Putamen (tissue), 1 donor: ENCODE data around the gene ABCC4.

ENCODE experiments used
- DNase-seq: peaks from one replicate; pipeline ENCODE4 v3.0.0-alpha.2; 2016; ENCODE audit warnings: low spot score

The ABCC4 gene

DNA sequence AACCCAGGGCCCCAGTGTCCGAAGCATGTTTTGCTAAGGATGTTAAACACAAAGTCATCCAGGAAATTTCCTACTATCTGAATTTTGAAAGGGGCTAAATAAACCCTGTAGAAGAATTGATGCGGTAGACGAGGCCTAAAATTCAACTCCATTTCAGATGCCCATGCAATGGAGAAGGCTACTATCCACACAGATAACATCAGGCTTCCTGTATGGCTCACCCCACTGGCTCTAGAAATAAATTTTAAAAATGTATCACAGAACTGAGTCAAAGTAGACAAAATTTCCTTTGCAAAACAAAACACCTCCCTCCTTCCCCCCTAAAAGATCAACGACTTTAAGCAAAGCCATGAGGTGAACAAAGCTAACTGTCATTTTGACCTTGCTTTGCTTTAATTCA is 188.4 kb downstream of the ABCC4 start:
- DNase-seq = no peak

DNA sequence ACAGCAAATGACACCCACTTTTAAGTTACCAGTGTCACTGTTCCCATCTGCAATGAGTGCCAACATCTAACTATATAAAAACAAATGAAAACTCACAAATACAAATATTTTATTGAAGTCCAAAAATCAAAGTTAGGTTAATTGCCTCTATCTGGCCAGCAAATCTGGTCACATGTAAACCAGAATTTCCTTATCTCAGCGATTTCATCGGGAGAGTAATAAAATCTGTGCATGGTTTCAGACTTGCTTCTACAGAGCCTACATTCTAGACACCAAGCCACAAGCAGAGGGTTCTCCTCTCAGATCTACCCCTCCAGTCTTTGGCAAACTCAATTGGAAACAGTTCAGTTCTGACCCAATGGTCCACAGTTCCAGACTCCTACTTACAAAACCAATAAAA is 189.6 kb downstream of the ABCC4 start:
- DNase-seq = no peak

DNA sequence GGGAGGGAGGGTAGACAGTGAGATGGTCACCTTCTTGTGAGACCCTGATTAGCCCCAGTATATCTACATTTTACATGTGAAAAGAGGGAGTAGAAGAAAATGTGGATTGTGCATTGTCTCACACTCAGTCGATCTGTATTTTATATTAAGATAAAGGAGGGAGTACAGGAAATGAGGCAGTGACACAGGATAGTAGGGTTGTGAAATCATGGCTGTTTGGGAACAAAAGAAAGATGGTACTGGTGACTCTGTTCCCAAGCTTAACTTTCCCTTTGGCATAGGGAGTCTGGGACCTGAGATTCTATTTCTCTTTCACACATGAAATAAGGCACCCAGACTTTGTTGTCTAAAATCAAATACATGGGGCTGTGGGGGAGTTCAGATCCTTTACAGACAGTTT is 194.7 kb downstream of the ABCC4 start:
- no peak for DNase-seq

DNA sequence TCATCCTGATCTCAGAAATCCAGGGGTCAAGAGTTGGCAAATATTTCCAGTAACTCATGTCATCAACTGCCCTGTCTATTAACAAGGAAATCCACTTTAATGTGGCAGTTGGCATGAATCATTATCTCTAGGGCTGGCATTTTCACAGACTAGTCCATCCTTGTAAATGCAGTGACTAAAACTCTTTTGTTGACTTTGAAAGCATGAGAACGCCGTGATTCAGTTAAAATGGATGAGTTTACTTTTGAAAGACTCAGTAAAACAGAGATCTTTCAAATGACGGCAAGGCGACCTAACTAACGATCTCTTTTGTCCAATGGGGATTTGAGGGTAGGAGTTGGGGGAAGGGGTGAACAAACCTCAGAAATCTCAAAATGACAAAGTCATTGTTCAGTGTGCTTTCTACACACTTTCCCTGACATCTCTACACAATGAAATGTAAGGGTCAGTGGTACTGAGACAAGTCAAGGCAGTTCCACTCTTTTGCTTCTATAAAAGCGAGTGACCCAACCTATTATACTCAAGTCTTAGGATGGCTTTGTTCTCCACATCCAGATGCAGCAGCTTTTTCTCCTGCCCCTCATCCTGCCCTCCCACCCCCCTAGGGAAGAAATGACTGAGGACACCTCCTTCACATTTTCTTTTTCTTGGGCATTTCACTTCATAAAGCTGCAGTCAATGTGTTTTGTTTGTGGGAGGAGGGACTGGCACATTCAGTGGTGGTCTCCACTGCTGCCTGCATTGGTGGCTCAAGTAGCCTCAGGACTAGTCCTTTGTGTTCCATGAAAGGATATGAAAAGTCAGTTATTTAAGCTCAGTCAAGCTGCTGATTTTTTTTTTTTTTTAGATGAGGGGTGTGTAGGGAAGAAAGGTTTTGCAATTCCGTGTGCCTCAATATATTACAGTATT is 200.5 kb downstream of the ABCC4 start:
- DNase-seq = no peak

DNA sequence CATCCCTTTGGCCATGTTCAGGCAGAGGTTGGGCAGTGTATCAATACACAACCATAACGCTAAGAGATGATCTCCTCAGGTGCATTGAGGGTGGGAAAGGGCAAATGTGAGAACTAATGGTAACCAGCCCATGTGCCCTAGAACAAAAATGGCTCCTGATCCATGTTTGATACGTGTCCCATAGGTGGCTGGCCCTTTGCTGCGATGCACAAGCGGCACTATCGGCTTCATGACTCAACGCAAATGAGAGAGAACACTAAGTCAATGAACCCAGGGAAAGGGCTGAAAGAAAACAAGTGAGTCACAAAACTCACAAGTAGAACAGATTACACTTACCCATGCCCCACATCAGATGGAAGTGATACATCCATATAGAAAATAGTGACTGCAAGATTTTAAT is 201.7 kb downstream of the ABCC4 start:
- no peak for DNase-seq

DNA sequence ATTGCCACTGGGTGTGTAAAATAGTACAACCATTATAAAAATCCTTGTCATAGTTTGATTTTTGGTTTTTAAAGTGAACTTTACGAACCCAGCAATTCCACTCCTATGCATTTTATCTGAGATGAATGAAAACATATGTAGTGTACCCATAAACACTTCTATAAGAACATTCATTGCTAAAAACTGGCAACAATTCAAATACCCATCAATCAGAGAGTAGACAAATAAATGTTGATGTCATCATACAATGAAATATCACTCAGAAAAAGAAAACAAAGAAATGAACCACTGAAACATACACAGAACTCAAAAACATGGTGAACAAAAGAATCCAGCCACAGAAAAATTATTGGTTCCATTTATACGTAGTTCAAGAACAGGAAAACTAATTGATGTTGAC is 202.3 kb downstream of the ABCC4 start:
- DNase-seq = no peak

DNA sequence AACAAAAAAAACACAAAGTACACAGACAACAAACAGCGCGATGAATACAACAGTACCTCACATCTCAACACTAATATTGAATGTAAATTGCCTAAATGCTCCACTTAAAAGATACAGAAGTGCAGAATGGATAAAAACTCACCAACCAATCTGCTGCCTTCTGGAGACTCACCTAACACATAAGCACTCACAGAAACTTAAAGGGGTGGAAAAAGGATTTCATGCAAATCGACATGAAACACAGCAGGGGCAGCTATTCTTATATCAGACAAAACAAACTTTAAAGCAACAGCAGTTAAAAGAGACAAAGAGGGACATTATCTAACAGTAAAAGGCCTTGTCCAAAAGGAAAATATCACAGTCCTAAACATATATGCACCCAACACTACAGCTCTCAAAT is 209.5 kb downstream of the ABCC4 start:
- no peak for DNase-seq

DNA sequence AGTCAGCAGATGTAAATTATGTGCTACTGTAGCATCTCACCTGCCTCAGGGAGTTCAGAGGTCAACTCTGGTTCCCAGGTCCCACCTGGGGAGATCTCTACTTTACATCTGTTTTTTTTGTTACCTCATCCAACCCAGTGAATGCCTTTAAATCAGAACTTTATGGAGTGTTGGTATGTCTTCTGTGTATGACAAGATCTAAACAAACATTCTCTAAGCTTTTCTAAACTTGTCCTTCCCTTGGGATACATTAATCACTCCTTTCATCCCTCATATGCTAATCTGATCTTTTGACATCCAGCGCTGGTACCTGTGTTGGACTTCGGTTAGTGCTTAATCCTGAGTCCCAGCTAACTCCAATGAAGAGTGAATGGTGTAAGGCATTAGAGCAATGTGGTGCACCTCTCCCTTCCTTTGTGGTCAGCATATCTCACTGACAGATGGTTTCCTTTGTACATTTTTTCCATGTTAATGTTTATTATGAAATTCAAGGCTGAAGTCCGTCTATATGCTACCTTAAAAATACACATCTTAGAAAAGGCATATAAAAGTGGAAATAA is 213.4 kb downstream of the ABCC4 start:
- no peak for DNase-seq

DNA sequence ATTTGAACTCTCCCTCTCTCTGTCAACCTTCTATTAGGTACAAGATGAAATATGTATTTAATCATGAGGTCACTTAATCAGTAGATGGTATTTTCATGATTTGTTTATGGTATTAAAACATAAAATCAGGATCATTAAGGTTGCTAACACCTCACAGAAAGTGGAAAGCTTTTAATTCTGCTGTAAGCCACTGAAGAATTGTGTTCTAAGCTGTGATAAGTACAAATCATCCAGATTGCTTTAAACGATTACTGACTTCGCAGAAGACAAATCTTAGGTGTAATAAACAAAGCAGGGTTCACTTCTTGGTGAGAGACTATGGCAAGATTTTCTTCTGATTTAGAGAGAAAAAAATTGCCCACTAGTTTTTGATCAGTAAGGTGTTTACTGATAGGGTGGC is 214.5 kb downstream of the ABCC4 start:
- DNase-seq = no peak

DNA sequence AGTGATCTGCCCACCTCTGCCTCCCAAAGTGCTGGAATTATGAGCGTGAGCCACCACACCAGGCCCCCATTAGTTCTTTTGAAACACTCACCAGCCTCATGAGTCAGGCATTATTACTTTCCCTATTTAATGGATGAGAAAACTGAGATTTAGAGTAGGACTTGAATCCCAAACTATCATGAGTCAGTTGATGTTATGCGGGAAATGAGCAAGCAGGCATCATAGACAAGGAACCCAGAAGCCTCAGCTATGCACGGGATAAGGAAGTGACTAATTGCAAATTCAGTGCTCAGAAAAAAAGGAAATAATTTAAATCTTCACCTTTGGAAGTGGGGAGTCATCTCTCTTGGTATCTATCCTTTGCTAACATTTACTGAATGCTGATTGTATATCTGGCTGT is 217.5 kb downstream of the ABCC4 start:
- no peak for DNase-seq

DNA sequence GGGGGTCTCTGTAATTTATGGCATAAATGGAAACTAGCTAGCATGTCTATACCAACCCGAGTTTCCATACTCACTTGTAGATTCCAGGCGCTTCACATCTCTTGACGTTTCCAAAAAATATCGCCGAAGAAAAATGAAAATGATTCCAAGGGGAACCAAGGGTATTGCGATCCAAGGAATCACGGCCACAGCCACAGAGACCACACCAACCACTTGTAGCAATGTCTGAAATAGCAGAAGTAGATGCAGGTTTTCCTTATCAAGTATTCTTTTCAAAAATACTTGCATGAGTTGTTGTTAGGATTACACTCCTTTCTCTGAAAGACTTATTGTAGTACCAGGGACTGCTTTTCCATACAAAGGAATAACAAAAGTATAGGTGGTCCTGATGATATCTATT is 218.2 kb downstream of the ABCC4 start:
- no peak for DNase-seq

DNA sequence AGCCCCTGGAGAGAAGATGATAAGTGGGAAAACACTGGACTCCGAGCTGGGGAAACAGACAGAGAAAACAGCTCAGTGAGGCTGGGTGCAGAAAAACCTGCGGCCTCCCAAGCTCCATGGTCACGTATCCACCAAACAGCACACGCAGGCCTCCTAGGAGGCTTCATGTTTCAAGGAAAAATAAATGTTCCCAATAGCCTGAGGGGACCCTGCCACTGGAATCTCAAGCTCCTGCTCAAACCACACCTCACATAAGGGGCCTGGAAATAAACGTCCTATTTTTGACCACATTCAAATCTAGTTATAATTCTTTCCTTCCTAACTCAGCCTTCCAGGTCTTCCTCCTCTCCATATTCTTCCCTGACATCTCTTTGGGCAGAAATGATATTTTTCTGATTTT is 225.7 kb downstream of the ABCC4 start:
- DNase-seq = no peak

DNA sequence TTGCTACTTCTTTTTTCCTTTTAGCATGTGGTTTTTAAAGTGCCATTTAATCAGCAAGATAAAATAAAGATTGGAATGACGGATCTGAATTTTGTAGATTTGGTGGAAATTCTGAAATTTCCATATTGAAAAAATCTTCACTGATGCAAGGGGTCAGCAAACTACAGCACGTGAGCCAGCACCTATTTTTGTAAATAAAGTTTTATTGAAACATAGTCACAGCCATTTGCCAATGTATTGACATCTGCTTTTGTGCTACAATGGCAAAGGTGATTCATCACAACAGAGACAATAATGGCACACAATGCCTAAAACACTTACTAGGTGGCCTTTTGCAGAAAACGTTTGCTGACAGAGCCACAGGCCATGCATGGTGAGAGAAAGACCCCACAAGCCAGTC is 226.4 kb downstream of the ABCC4 start:
- DNase-seq = no peak

DNA sequence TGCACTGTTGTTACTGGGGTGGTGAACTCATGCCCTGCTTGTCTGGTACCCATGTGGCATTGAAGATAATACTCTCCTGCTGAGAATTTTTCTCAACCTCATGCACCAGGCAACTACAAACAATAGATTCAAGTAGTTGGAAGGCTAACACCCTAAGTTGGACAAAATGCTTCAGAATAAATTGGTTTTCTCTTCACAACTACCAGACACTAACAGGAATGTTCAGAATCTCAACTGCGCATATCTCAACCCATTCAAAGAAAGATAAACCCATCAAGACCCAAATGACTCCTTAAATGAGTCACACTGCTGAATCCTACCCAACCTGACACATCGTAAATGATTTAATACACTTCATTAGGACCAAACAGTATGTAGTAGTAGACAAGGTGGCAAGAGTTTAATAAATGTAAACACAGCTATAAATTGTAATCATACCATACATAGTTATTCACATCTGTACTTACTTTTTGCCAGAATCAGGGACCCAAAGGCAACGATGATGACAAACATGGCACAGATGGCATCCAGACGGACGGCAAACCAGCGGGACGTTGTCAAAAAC is 227.4 kb downstream of the ABCC4 start:
- no peak for DNase-seq

DNA sequence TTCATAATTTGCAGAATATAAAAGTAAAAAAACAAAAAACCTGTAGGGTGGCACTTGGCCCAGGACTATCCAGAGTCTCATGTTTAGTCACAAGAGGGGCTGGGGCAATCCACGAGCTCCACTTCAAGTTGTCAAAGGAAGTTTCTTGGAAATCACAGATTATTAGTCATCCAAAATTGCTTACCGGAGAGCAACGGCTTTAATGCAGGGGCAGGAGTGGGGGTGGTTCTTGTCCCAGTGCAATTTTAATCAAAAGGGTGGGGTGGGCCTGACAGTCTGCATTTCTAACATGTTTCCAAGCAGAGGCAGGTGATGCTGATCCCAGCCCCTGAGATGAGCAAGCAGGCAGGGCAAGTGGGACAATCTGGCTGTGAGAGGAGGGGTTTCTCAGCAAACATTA is 233.9 kb downstream of the ABCC4 start:
- no peak for DNase-seq

DNA sequence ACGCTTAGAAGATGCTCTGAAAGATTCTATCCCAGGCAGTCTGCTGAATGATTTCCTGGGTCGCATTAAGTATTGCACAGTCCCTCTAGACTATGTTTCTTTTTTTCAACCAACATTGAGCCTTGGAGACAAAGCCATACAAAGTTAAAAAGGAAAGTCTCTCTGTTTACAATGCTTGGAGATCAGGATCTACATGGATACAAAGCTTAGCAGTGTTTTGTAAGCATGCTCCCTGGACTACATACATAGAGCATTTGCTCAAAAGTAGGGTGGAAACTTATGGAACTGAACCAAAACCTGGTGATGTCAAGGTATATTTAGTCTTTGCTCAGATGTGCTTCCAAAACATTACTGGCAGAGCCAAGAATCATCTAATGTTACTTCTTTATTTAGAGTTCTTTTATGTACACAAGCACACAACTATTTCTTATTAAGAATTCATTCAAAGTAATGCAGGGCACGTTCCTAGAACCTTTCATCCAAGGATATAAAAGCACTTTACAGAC is 241.2 kb downstream of the ABCC4 start:
- DNase-seq = no peak

DNA sequence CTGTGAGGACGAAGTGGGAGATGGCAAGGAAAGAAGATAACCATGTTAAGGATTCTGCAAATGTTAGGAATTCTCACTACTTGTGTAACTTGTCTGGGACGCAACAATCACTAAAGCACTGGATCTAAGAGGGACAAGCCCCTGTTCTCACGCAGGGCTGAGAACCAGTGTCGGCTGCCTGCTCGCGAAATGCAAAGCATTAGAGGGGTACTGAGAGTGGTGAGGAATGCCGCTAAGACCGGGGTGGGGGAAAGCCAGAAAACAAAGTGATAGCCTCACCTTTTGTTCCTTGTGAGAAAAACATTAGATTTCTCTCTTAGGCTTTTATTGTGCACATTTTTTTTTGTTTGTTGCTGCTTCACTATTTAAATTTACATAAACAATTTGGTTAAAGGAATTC is 241.9 kb downstream of the ABCC4 start:
- no peak for DNase-seq

DNA sequence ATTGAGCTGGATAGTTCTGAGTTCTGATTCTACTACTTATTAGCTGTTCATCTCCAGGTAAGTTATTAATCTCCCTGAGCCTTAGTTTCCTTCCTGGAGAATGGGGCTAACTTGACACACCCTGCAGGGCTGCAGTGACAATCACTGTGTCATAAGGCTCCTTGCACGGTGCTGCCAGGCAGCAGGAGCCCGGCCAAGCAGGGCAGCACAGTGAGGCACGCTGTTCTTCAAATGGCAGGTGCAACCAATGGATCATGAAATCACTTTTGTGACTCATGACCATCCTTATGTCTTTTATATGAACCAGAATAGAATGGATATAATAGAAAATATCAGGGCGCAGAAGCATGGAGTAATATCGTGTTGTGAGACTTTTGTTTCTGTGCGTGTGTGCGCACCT is 242.6 kb downstream of the ABCC4 start:
- DNase-seq = no peak

DNA sequence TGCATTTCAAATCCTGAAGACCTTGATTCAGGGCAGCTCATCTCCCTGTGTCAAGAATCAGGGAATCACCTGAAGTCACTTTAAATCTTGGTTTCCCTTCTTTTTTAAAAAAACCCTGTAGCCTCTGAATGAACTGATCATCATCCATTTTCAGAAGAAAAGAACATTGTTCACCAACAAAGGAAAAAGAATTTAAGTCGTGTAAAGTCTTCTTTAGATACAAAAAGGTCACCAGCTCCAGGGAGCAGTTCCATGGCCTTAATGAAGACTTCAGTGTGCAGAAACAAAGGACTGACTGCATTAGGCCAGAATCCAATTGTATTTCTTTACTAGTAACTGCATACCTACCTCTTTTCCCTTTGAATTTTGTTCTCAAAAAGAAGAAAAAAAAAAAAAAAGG is 245.0 kb downstream of the ABCC4 start:
- no peak for DNase-seq

DNA sequence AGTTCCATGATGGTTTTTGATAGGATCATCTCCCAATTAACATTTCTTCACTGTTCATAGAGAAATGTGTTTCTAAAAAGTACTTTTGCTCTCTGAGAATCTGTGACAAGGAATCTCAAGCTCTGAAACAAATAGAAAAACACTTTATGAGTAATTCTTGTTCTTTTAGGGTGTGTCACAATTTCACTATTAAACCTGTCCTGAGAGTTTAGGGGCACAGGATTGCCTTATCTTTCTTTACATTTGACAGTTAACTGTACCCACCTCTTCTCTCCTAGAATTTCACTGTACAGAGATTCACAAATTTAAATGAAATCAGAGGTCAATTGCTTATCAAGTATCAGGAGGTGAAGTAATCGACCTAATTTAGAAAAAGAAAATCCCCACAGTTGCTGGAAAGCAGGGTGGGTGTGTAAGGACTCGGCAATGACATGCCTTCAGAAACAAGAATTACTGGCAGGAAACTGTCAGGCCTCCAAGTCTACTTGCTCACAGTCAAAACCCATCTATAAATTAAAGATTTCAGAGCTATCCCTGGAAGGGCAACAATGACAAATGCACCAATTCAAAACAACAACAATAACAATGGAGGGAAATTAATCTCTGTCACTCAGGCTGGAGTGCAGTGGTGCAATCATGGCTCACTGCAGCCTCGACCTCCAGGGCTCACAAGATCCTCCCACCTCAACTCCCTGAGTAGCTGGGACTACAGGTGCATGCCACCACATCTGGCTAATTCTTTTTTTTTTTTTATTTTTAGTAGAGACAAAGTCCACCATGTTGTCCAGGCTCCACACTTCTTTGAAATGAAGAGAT is 250.2 kb downstream of the ABCC4 start:
- DNase-seq = no peak

DNA sequence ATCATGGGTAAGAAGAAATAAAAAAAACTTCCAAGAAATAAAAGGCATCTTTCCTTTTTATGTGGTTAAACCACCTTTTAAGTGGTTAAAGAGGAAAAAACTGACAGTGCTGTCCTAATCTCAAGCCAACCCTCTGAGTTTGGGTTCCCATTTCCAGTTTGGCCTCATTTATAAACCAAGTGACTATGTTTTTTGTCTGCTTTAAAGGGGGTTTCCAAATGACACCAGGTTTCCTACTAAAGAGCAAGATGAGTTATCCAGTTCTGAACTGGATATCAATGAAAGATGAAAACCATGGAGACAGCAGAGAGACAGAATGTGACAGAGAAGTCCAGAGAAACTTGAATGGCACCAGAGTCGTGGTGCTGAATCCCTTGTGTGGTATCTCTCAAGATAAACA is 251.5 kb downstream of the ABCC4 start:
- no peak for DNase-seq

DNA sequence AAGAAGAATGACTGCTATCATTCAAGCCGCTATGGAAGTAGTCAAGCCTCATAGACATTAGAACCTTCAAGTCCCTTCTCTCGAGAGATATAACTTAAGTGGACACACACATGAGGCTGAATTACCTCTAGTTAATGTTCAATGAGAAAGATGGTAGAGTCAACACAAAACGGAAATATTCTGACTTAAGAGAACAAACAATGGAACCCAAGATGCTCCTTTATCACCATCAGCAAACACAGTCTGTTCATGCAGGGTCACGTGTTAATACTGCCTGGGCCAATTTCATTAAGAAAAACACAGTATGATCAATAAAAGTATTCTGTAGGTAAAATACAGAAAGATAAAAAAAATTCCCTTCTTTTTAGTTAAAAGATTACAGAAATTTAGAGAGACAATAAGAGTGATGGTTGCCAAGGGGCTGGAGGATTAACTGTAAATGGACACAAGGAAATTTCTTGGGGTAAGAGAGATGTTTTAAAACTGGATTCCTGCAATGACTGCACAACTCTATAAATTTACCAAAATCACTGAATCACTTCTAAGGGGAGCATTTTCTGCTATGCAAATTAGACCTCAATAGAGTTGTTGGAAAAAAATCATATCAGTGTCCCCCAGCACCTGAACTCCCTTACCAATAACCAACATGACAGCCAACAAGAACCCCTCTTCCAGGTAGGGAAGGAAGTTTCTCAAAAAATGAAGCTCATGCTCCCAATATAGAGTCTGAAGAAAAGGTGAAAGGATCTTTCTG is 256.6 kb downstream of the ABCC4 start:
- DNase-seq = no peak
